ENCODE measurements around the gene FOXK1.

DNA sequence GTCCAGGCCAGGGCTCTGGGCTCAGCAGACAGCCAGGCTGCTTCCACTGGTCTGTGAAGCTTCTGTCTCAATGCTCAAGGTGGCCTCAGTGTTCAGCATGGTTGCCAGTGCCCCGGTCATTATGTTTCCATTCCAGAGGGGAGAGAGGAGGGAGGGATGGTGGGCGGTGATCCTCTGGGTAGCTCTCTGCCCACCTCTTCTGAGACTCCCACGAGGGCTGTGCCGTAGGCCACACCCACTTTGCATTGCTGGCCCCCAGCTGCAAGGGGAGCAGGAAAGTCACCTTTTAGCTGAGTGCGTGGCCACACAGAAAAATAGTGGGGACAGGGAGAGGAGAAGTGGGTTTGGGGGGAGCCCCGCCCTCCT is 42.5 kb downstream of the FOXK1 start:
- TF ChIP-seq POLR2A (IDR thresholded peaks at IDR 0.05): no peak
- TF ChIP-seq EP300 (IDR thresholded peaks at IDR 0.05): no peak
- TF ChIP-seq, protein P1, sequence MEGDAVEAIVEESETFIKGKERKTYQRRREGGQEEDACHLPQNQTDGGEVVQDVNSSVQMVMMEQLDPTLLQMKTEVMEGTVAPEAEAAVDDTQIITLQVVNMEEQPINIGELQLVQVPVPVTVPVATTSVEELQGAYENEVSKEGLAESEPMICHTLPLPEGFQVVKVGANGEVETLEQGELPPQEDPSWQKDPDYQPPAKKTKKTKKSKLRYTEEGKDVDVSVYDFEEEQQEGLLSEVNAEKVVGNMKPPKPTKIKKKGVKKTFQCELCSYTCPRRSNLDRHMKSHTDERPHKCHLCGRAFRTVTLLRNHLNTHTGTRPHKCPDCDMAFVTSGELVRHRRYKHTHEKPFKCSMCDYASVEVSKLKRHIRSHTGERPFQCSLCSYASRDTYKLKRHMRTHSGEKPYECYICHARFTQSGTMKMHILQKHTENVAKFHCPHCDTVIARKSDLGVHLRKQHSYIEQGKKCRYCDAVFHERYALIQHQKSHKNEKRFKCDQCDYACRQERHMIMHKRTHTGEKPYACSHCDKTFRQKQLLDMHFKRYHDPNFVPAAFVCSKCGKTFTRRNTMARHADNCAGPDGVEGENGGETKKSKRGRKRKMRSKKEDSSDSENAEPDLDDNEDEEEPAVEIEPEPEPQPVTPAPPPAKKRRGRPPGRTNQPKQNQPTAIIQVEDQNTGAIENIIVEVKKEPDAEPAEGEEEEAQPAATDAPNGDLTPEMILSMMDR (IDR thresholded peaks at IDR 0.05): no peak
- no peak for TF ChIP-seq POLR2AphosphoS5 (IDR thresholded peaks at IDR 0.05)
